MV-4-11 (cell line): ENCODE results near the gene BTNL9.
"Not testable (repeated sequence)": the region's sequence is repeated elsewhere in the genome, so short reads cannot be mapped to it uniquely, and the experiment has no call there.

Source experiments
- DNase-seq: peaks from one replicate; lab custom pipeline; 2025; lab: John Stamatoyannopoulos, UW

BTNL9 gene

DNA sequence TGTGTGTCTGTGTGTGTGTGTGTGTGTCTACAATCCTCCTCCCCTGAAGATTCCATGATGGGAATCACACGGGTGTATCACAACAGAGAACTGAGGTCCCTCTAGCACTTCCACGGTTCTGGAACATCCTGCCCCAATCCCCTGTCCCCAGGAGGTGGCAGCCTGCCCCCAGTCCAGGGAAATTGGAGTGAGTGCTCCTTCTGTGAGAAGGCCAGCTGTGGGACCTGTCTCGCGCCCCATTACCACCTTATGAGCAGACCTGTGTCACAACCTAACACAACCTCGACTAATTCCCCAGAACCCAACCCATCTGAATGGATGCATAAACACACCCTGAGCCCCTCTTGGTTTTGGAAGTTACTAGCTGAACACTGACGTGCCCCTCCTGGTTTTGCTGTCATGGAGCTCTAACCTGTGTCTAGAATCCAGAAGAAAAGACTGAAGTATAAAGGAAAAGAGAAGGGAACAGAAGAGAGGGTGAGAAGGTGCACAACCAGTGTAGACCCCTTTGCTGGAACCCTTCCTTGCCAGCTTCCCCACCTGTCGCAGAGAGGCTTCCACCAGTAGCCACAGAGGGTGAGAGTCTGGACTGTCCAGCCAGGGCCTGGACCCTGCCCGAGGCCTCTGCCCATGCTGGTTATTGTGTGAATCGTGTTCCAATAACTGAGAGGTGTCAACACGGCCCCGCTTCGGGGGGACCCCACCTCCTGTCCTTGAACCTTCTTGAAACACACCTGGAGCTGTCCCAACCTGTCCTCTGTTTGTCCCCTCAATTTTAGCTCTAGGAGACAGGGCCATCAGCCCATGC lies 3.4 kb downstream of the BTNL9 start:
- no peak for DNase-seq

DNA sequence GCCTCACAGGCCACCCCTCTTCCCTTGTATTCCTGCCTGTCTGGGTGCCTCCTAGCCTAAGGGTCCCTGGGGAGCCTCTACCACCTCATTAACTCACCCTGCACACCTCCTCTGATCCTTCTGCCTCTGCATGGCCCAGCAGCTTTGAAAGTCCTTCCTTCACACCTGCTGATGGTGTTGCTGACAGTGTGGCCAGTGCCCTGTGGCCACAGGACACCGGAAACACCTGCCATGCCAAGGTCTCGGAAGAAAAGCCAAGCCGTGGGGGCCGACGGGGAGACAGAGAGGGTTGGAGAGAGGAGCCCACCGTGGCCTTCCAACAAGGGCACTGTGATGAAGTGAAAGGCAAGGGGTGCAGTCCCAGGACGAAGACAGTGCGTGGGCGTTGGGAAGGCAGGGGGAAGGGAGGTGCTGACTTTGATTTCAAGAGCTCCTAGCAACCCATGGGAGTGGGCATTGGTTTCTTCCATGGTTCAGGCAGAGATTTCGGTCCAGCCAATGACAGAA lies 4.1 kb downstream of the BTNL9 start:
- no peak for DNase-seq

DNA sequence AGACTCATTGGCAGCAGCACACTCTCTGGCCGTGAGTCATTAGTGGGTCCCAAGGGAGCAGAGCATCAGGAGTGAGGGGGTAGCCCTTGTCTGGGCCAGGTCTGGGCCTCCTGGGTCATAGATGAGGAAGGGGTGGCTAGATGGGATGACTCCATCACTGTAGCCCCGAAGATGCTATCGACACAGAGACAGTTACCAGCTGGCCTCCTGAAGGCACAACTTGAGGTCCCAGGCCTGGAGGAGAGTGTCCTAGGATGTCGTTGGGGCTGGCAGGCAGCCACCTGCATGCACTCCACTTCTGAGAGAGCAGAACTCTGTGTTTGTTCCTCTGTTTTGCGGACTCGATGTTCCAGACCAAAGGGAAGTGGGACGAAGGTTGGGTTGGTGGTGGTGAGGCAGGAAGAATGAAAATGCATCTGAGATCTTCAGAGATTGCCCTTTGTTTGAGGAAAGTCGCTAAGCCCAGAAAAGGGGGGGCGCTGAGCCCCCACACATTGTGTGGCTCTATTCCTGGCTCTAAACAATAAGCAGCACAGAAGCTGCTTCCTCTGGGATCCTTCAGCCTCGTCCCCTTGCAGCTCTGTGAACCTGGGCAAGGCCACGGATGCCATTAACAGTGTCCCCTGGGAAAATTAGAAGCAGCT lies 4.7 kb downstream of the BTNL9 start:
- DNase-seq, result no peak

DNA sequence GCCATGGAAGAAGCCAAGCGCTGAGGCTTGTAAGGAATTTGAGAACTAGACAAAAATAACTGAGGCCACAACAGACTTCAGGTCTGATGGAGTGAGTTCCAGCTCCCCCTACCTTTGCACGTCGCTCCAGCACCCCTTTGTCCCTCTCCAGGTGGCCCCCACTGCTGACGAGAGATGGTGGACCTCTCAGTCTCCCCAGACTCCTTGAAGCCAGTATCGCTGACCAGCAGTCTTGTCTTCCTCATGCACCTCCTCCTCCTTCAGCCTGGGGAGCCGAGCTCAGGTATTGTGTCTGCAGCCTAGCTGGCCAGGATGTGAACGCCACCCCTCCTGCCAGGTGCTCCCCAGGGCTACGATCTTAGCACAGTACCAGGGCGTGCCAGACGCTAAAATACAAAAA lies 5.2 kb downstream of the BTNL9 start:
- no peak for DNase-seq

DNA sequence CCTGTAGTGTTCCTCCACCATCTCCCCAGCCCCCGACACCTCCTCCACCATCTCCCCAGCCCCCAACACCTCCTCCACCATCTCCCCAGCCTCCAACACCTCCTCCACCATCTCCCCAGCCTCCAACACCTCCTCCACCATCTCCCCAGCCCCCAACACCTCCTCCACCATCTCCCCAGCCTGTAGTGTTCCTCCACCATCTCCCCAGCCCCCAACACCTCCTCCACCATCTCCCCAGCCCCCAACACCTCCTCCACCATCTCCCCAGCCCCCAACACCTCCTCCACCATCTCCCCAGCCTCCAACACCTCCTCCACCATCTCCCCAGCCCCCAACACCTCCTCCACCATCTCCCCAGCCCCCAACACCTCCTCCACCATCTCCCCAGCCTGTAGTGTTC lies 5.8 kb downstream of the BTNL9 start:
- DNase-seq, result not testable (repeated sequence)

DNA sequence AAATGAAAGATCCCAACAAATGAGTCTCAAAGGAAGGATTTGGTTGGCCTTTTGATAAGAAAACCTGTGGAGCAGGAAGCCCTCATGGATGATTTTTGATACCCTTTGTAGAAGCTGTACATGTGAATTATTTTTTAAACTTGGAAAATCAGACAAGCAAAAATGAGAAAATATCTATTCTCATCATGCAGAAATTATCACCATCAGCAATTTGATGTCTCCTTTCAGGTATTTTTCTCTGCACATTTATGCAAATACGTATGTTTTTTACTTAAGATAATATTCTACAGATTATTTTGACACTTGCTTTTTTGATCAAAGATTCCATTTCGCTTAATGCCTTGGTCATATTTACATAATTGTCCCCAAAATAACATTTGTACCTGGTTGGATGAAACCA lies 7.2 kb downstream of the BTNL9 start:
- DNase-seq, result no peak

DNA sequence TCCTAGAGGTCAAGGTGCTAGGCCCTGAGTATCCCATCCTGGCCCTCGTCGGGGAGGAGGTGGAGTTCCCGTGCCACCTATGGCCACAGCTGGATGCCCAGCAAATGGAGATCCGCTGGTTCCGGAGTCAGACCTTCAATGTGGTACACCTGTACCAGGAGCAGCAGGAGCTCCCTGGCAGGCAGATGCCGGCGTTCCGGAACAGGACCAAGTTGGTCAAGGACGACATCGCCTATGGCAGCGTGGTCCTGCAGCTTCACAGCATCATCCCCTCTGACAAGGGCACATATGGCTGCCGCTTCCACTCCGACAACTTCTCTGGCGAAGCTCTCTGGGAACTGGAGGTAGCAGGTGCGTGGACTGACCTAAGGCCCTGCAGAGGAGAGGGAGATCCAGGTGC lies 7.9 kb downstream of the BTNL9 start:
- no peak for DNase-seq

DNA sequence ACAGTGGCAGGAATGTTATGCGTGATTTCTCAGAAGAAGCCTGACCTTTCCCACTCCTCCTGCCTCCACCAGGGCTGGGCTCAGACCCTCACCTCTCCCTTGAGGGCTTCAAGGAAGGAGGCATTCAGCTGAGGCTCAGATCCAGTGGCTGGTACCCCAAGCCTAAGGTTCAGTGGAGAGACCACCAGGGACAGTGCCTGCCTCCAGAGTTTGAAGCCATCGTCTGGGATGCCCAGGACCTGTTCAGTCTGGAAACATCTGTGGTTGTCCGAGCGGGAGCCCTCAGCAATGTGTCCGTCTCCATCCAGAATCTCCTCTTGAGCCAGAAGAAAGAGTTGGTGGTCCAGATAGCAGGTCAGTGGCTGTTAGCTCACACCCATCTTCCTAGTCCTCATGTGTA lies 9.9 kb downstream of the BTNL9 start:
- DNase-seq, result no peak

DNA sequence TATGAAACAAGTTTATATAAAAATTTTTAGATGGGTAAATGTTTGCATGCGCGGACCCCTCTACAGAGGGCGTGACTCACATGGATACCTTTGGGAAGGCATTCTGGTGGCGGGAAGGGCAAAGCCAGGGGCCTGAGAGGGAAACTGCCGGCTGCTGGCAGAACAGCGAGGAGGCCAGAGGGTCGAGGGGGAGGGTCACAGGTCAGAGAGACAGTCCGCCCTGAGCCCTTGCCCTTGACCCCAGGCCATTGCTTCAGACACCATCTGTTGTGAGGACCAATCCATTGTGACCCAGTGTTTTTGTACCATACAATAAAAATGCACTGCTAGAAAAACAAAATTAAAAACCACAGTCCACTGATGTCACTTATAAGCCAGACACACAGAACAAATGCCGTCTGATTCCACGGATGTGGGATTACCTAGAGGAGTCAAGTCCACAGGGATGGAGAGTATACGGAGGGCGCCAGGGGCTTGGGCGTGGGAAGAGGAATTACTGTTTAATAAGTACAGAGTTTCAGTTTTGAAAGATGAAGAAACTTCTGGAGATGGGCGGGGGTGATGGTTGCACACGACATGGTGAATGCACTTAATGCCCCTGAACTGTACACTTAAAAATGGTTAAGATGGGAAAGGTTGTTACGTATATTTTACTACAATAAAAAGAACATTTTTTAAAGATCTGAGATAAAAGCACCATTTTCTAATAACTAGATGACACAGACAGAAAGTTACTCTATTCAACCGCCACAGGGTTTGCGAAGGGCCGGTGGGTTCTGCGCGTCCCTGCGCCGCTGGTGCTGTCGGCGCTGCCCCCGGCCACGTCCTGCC lies 12.0 kb downstream of the BTNL9 start:
- DNase-seq, result no peak

DNA sequence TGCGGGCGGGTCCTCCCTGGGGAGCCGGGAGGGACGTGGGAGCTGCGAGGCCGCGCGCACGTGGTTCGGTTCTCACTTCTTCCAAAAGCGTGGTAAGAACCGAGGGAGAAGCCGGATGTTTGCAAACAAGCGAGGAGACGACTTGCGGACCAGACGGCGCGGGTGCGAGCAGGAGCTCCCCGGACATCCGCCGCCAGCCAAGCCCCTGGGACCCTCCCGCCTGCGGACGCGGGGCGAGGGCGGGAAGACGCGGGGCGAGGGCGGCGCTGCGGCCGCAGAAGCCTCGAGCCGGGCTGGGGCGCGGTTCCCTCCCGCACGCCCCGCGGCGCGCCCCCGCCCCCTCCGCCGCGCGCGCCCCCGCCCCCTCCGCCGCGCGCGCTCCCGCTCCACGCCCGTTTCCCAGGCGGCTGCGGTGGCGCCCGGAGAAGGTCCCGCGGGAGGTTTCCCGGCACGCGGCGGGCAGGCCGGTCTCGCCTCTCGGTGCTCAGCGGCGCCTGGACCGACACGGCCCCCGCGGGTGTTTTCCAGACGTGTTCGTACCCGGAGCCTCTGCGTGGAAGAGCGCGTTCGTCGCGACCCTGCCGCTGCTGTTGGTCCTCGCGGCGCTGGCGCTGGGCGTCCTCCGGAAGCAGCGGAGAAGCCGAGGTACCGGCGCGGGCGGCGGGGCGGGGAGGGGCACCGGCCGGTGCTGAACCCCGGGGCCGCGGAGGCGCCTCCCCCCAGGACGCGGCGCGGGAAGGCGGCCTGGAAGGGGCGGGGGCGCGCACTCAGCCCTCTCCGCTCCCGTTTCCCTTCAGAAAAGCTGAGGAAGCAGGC lies 12.8 kb downstream of the BTNL9 start:
- no peak for DNase-seq

DNA sequence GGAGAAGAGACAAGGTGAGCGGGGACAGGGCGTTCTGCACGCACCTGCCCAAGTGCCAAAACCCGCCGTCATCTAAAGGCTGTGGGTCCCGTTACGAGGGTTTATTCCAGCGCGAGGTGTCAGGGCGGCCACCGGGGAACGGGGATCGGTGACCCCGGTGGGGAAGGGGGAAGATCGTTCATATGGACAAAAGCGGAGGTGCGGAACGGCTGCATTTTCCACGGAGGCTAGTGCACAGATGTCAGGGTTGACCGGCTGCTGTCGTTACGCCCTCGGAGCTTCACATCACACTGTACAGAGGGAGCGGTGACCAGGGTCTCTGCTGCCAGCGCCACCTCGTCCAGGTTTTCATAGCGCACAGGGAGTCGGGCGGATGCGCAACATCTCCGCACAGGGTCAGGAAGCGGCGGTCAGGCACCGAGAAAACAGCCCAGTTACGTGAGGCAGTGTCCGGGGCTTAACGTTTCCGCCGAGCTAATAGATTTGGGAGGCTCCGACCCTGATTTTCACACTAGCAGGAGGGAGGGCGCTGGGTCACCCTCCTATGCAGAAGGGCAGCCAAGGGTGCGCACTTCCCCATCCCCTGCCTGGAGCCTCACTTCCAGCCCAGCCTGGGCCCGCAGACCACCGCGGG lies 13.5 kb downstream of the BTNL9 start:
- no peak for DNase-seq

DNA sequence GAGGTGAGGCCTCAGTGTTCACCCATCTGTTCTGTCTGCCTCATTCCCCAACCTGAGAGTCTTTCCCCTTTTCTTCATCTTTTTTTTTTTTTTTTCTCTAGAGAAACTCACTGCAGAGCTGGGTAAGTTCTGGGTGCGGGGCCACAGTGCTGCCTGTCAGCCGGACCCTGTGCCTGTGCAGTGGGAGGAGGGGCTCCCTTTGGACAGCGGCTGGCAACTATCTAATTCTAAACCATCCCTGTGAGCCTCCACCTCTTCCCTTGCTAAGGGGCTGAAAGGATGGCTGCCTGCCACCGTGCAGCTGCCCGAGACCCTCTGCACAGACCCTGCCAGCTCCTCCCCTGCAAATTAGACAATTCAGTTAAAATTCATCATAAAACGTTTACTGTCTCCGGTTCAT lies 14.1 kb downstream of the BTNL9 start:
- no peak for DNase-seq

DNA sequence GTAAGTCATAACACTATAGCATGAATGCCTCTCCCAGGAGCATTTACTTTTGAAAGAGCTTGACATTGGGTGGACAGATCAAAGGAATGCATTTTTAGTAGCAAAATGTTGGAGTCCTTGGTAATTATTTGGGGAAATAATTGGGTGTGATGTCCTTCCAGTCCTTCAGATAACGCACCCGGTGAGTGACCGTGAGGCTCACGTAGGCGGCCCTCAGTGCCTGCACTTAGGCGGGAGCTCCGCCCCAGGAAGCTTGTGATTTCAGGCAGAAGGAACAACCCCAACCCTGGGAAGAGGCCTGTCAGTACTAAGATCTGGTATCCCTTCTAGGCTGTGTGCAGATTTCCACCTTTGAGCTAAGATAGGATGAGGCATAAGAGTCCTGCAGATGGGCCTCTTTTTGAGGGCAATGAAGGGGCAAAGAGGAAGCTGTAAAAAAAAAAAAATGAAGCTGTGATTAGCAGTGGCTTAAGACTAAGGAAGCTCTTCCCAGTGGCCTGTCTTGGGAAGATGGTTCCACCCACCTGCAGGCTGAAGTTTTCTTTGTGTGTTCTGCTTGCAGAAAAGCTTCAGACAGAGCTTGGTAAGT lies 14.9 kb downstream of the BTNL9 start:
- DNase-seq, result no peak

DNA sequence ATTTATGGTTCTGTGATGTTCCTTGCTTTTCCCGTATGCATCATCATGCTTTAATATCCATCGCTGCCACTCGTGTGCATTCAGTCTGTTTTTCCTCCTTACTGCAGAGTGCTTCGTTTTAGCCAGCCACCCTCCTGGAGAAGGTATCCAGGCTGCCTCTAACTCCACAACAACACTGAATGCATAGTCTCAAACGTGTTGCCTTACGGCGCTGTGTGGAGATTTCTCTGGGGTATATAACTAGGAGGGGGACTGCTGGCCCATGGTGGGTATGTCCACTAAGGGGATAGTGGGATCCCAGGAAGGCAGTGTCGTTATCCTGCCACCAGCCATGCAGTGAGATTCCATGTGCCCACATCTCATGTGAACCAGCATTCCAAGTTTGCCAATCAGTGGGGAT lies 16.4 kb downstream of the BTNL9 start:
- DNase-seq, result no peak

DNA sequence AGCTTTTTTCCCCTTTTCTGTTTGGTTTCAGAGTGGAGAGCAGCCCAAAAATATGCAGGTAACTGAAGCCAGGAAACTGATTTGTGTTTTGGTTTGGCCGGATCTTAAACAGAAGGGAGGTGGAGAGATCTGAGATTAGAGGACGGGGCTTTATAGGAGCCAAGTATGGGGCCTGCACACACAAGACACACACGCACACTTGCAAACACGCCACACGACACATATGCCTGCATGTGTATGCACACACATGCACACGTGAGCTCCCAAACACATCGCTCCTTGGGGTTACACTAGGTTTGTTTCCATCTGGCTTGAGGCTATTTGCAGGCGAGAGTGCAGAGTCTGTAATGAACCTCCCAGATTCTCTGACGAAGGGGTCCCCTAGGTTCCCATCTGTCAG lies 18.3 kb downstream of the BTNL9 start:
- no peak for DNase-seq

DNA sequence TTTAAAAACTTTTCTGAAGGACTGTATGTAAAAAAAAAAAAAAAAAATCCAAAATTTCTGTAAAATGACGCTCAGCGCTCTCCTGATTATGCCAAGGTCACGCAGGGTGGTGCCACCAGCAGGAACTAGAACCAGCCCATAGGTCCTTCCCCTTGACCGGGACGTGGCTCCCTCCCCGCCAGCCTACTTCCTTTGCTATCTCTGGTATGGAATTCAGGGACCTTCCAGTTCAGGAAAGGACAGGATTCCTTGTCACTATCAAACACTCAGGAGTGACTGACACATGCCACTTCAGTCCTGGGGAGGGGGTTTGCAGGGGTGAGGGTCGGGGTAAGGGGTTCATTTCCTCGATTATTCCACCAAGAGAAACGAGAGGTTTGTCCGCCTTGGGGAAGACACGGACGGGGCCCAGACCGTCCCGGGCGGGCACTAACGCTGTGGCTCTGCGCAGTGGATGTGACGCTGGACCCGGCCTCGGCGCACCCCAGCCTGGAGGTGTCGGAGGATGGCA lies 18.8 kb downstream of the BTNL9 start:
- DNase-seq, result no peak

DNA sequence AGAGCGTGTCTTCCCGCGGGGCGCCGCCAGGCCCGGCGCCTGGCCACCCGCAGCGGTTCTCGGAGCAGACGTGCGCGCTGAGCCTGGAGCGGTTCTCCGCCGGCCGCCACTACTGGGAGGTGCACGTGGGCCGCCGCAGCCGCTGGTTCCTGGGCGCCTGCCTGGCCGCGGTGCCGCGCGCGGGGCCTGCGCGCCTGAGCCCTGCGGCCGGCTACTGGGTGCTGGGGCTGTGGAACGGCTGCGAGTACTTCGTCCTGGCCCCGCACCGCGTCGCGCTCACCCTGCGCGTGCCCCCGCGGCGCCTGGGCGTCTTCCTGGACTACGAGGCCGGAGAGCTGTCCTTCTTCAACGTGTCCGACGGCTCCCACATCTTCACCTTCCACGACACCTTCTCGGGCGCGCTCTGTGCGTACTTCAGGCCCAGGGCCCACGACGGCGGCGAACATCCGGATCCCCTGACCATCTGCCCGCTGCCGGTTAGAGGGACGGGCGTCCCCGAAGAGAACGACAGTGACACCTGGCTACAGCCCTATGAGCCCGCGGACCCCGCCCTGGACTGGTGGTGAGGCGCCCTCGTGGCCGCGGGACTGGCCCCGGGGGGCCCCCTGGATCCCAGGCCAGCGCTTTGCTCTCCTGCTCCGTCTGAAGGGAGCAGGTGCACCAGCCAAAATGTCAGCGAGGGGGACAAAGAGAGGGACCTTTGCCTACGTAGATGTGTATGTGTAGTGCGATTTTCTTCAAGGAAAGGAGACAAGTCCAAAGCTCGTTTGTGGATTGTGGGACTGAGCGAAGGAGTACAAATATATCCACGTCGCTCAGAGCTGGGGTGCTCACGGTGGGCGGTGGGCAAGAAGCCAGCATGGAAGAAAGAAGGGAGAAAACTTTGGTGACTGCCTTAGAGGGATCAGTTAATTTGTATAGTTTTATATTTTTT lies 19.5 kb downstream of the BTNL9 start:
- DNase-seq, result no peak

DNA sequence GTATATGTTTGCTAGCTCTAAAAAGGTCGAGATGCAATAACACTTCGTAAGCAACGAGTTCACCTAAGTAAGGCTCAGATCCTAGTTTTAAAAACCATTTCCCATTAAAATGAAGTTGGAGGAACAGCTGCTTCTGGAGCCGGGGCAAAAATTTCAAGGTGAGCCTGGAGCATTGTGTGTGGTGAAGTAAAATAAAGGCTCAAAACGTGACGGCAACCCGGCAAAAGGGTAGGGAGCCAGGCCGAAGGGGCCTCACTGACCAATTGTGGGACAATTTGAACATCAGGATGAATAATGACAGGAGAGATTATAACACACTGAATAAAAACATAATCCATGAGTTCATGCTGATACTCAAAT lies 20.1 kb downstream of the BTNL9 start:
- DNase-seq, result no peak

DNA sequence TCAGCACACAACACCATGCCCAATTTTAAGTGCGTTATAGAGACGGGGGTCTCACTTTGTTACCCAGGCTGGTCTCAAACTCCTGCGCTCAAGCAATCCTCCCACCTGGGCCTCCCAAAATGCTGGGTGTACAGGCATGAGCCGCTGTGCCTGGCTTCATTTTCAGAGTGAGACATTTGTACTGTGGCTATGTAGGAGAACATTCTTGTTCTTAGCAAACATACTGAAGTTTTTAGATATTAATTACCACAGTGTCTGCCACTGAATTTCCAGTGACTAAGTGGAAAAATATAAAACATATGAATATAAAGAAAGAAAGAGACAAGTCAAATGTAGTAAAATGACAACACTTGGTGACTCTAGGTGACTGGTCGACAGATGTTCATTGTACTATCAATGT lies 20.9 kb downstream of the BTNL9 start:
- DNase-seq, result no peak

DNA sequence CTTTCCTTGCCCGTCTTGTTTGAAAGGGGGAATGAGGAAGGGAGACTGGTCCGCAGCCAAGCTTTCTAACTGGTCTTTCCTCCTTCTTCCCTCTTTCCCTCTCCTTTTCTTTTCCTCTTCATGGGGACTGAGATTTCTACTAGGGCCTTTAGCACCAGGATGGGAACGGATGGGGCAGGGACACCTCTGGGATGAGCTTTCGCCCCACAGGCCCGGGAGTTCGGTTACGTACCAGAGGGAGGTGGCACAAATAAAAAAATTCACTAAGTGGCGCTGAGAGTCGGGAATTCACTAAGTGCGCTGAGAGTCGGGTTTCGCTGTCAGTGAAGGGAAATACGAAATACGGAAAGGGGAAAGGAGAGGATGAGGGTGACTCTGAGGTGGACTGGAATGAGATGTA lies 21.6 kb downstream of the BTNL9 start:
- no peak for DNase-seq
